Measurements from ENCODE around the gene CAP2.

GRCh38 chr6:17511580-17511979, 118.2 kb downstream of the CAP2 start:
- TF ChIP-seq, protein P1, sequence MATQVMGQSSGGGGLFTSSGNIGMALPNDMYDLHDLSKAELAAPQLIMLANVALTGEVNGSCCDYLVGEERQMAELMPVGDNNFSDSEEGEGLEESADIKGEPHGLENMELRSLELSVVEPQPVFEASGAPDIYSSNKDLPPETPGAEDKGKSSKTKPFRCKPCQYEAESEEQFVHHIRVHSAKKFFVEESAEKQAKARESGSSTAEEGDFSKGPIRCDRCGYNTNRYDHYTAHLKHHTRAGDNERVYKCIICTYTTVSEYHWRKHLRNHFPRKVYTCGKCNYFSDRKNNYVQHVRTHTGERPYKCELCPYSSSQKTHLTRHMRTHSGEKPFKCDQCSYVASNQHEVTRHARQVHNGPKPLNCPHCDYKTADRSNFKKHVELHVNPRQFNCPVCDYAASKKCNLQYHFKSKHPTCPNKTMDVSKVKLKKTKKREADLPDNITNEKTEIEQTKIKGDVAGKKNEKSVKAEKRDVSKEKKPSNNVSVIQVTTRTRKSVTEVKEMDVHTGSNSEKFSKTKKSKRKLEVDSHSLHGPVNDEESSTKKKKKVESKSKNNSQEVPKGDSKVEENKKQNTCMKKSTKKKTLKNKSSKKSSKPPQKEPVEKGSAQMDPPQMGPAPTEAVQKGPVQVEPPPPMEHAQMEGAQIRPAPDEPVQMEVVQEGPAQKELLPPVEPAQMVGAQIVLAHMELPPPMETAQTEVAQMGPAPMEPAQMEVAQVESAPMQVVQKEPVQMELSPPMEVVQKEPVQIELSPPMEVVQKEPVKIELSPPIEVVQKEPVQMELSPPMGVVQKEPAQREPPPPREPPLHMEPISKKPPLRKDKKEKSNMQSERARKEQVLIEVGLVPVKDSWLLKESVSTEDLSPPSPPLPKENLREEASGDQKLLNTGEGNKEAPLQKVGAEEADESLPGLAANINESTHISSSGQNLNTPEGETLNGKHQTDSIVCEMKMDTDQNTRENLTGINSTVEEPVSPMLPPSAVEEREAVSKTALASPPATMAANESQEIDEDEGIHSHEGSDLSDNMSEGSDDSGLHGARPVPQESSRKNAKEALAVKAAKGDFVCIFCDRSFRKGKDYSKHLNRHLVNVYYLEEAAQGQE (IDR thresholded peaks at IDR 0.05; ENCODE audit: insufficient read depth in 1 of 2, low read depth in 2 of 2, low read length in 1 of 2) = no peak
- TF ChIP-seq CTCF (IDR thresholded peaks at IDR 0.05) (no peak), POLR2AphosphoS5 (IDR thresholded peaks at IDR 0.05; ENCODE audit: low read depth, low read length) (no peak)
